GM21737 (cell line): ENCODE results near the gene SEC23A.

Experiments used
- ATAC-seq: cut with Tn5 transposase; IDR thresholded peaks from one replicate; pipeline ENCODE4 v1.9.1; 2021; ENCODE audit warnings: mild to moderate bottlenecking, moderate library complexity; ENCODE audit not compliant: unreplicated experiment

Gene SEC23A

DNA sequence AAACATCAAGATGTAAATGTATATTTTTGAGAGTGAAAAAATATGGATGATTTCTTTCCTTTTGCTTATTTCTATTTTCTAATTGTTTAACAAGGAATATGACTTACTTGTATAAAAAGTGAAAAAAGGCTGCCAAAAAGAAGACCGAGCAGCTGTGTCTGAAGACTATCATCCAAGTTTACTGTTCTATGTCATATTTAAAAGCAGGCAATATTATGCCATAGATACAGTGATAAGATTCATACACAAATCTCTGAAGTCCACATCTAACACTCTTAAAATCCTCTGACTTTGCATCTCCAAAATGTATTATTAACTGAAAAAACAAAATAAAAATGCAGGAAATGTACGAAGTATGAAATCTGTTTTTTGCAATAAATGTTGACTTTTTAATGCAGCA is 109.1 kb downstream of the SEC23A start:
- ATAC-seq = no peak

DNA sequence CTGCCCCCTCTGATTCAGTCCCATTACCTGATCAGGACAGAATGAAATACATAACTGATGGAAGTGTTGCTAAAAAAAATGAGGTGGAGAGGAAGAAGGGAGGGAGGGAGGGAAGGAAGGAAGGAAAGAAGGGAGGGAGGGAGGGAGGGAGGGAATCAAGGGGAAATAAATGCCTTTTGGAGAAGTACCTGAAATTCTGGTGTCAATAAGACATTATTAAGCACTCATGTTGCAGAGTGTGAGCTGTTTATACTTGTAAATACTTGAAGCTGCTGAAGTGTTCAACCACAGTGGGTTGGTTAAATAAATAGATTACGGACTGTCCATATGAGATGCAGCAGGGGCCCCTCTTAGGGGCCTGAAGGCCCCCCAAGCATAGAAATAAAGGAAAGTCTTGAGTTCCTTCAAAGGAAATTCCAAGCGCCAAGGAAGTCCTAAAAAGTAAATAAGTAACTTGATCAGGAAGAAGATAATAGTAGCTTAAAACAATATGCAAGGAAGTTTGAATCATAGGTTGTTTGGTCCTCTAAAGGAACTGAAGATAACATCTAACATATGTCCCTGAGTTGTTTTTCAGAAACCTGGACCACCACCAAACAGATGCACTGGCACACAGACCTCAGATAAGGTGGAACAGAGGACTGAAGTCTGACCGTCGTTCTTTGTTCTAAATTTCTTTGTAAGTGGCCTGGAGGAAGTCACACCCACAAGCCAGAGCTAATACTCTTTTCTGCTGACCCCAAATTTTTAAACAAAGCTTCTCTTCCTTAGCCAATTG is 110.8 kb downstream of the SEC23A start:
- no peak for ATAC-seq

DNA sequence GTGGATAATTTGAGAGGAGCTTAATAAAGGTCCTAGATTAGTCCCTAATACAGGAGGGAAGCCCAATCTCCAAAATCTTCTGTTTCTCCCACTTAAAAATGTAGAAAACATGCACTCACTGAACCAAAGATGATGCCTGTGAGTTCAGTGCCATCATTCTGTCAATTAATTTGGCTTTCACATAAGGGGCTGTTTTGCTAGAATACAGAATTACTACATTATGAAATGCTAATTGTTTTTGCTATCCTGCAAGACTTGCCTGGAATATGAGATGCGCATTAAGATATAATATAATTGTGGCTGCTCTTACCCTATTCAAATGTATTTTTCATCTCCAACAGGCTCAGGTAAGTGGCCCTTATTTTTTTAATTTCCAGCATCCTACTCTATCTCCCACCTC is 111.7 kb downstream of the SEC23A start:
- no peak for ATAC-seq

DNA sequence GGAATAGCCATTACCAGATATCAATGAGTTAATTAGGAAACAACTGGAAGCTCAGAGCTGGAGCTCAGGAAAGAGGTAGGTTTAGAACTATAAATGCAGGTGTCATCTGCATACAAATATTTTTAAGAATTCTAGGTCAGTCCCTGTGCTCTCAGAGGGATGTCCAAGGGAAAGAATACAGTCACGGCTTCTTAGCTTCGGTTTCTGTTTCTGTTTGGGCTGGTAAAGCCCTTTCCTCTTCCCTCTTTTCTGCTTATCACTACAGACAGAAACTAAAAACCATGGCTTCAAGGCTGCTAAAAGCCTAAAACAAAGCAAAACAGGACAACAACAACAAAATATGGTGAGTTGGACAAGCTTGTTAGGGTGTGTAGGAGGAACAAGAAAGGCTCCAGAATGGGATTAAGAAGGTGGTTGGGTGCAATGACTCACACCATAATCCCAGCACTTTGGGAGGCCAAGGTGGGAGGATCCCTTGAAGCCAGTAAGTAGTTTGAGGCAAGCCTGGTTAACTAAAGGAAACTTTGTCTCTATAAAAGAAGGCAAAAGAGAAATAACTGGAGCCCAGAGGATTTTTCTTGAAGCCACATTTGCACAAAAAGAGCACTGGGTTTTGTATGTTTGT is 113.0 kb downstream of the SEC23A start:
- peak; percentile 88 for ATAC-seq

DNA sequence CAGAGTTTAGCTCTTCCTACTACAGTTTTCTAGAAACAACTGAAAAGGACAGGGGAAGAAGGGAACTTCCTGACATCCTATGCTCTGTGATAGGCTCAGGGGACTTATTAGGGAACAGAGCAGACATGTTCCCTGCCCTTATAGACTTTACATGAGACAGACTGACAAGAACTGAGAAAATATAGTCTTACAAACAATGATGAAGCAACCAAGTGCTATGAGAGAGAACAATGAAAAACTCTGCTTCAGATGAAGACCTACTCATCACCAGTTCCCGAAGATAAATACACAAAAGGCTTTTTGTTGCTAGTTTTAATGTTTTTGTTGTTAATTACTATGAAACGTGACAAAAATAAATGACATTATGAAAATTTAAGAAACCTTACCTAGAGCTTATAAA is 115.3 kb downstream of the SEC23A start:
- ATAC-seq = no peak

DNA sequence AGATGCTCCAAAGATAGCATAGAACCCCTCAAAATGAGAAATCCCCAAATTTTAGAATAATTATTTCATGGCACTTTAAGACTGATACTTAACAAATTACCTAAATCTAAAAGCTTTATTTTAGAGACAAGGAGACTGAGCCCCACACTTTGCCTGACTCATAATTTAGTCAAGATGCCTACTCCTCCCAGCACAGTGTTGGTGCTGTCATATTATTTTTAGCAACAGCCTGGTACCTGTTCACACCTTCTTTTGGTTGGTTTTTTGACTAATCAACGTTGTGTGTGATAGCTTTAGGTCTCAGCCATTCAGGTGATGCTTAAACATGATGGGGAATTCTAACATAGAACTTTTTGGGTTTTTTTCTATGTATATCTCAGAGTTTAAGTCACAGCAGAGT is 120.2 kb downstream of the SEC23A start:
- no peak for ATAC-seq

DNA sequence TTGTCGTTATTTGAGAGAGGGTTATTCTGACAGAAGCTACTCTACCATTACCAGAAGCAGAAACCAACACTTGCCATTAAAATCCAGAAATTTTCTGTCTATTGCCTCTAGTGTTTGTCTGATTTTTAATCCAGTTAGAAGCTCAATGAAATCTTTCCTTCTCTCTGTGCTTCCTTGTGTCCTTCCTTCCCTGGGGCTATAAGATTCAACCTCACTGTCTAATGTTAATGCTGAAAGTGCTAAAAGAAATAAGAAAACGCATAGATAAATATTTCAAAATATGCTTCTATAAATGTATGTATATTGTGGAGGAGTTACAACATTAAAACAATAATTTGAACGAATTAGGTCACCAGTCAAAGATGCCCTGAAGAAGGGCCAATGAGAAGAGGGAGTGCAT is 120.8 kb downstream of the SEC23A start:
- no peak for ATAC-seq
